HCT116 (cell line): ENCODE data around the gene PURA. TPM values are rescaled to one million over a fixed set of nuclear protein-coding genes. Genes with fewer than 3 reads are reported as not detected.

Experiments used
- ATAC-seq: fragments of 200-7000 bp; cut with Tn5 transposase; 2 replicates; pipeline ENCODE4 v1.9.1; 2020; ENCODE audit warnings: mild to moderate bottlenecking, moderate library complexity
- BruUV-seq: library from RNA; stranded (reverse); fragments of 400-500 nt; replicated peaks from 2 replicates; lab custom pipeline; 2021; lab: Mats Ljungman, UMichigan
- CTCF ChIA-PET: fragments of 300-600 bp; sonication (Branson Sonifier 250); formaldehyde crosslinking; loops from one replicate; lab custom pipeline; 2021; ENCODE audit warnings: antibody characterized with exemption; lab: Charles Lee
- POLR2A ChIA-PET: fragments of 300-600, 350-600 bp; sonication (Branson Sonifier 250); formaldehyde crosslinking; loops from one replicate; lab custom pipeline; 2021; ENCODE audit warnings: antibody characterized with exemption; lab: Charles Lee
- RAD21 ChIA-PET, 2 experiments: fragments of 300-600 bp; sonication (Branson Sonifier 250); formaldehyde crosslinking; loops; one replicate each; lab custom pipeline; 2023; ENCODE audit warnings: low total read pairs in 2 of 2; ENCODE audit not compliant: uncharacterized antibody in 2 of 2, unreplicated experiment in 2 of 2, low non-redundant PET in 1 of 2; lab: Charles Lee
- DNase-seq: peaks from one replicate; pipeline ENCODE4 v3.0.0-alpha.2; 2010; ENCODE audit warnings: low read depth, low spot score
- H2AFZ ChIP-seq: fragments of 200-600 bp; shearing (Covaris generic), sonication (generic); 2 replicates; pipeline ENCODE4 v1.6.1; 2017; ENCODE audit warnings: low read depth, mixed run types, mixed read lengths, antibody characterized with exemption, low read length; ENCODE audit not compliant: poor library complexity, severe bottlenecking
- H3K27ac ChIP-seq: 2 replicates; pipeline ENCODE4 v1.5.1; 2012; ENCODE audit warnings: low read depth, low read length
- H3K27me3 ChIP-seq: fragments of 200-600 bp; sonication (generic); 2 replicates; pipeline ENCODE4 v1.6.1; 2016; ENCODE audit warnings: mixed run types, low read length, mixed read lengths; ENCODE audit not compliant: insufficient read depth
- H3K36me3 ChIP-seq, 2 experiments: fragments of 200-500 bp in 1 of 2; fragments of 200-600 bp in 1 of 2; sonication (Bioruptor generic) in 1 of 2; sonication (generic) in 1 of 2; 2 replicates each; pipeline versions ENCODE4 v1.5.1 to v1.6.1; 2014 to 2016; ENCODE audit warnings: low read length in 2 of 2, inconsistent platforms in 1 of 2, mixed read lengths in 1 of 2, mixed run types in 1 of 2; ENCODE audit not compliant: insufficient read depth in 2 of 2, control insufficient read depth in 1 of 2
- H3K4me1 ChIP-seq, 2 experiments: fragments of 200-600 bp in 1 of 2; sonication (generic) in 1 of 2; 2 replicates each; pipeline versions ENCODE4 v1.5.1 to v1.6.1; 2012 to 2017; ENCODE audit warnings: low read length in 2 of 2, inconsistent platforms in 1 of 2, mild to moderate bottlenecking in 1 of 2, mixed read lengths in 1 of 2, mixed run types in 1 of 2, moderate library complexity in 1 of 2; ENCODE audit not compliant: insufficient read depth in 2 of 2, control insufficient read depth in 1 of 2
- H3K4me2 ChIP-seq: fragments of 200-600 bp; sonication (generic); 2 replicates; pipeline ENCODE4 v1.6.1; 2017; ENCODE audit warnings: mixed run types, low read length, mixed read lengths
- H3K4me3 ChIP-seq, 2 experiments: fragments of 200-600 bp in 1 of 2; sonication (generic) in 1 of 2; replicated peaks in 1 of 2; 2 replicates each; pipeline ENCODE4 v1.5.1; 2011 to 2016; ENCODE audit warnings: low read length in 2 of 2, control low read depth in 1 of 2, low read depth in 1 of 2, mild to moderate bottlenecking in 1 of 2, mixed read lengths in 1 of 2, mixed run types in 1 of 2
- H3K79me2 ChIP-seq: fragments of 200-600 bp; sonication (generic); 2 replicates; pipeline ENCODE4 v1.6.1; 2017; ENCODE audit warnings: mild to moderate bottlenecking, mixed run types, low read length, moderate library complexity, mixed read lengths; ENCODE audit not compliant: insufficient read depth
- H3K9ac ChIP-seq: fragments of 200-600 bp; sonication (generic); 2 replicates; pipeline ENCODE4 v1.6.1; 2016; ENCODE audit warnings: low read length, mixed read lengths
- H3K9me2 ChIP-seq: fragments of 200-600 bp; sonication (generic), shearing (Covaris generic); 2 replicates; pipeline ENCODE4 v1.6.1; 2017; ENCODE audit warnings: mixed run types, mild to moderate bottlenecking, moderate library complexity; ENCODE audit not compliant: insufficient read depth
- H3K9me3 ChIP-seq, 2 experiments: fragments of 200-500 bp in 1 of 2; fragments of 200-600 bp in 1 of 2; sonication (Bioruptor generic) in 1 of 2; sonication (generic) in 1 of 2; 2 replicates each; pipeline ENCODE4 v1.6.1; 2014 to 2017; ENCODE audit warnings: low read length in 2 of 2, mixed read lengths in 2 of 2, inconsistent platforms in 1 of 2, low read depth in 1 of 2, mild to moderate bottlenecking in 1 of 2, mixed run types in 1 of 2, moderate library complexity in 1 of 2; ENCODE audit not compliant: control insufficient read depth in 1 of 2, insufficient read depth in 1 of 2
- H4K20me1 ChIP-seq: fragments of 200-600 bp; sonication (generic), shearing (Covaris generic); 2 replicates; pipeline ENCODE4 v1.6.1; 2017; ENCODE audit warnings: mixed run types, mild to moderate bottlenecking, moderate library complexity; ENCODE audit not compliant: insufficient read depth
- CBX3 ChIP-seq: IDR thresholded peaks from 2 replicates; pipeline ENCODE4 v1.6.1; 2012; ENCODE audit warnings: low read depth
- CEBPB ChIP-seq: IDR thresholded peaks from 2 replicates; pipeline ENCODE4 v1.6.1; 2012; ENCODE audit warnings: low read depth
- CTCF ChIP-seq, 3 experiments: fragments of 200-600 bp in 1 of 3; sonication (generic) in 1 of 3; IDR thresholded peaks in 2 of 3; conservative IDR thresholded peaks in 1 of 3; 2 replicates each; pipeline ENCODE4 v1.5.1; 2012 to 2017; ENCODE audit warnings: low read depth in 2 of 3, low read length in 2 of 3, antibody characterized with exemption in 1 of 3, borderline replicate concordance in 1 of 3, control low read depth in 1 of 3, mild to moderate bottlenecking in 1 of 3, mixed read lengths in 1 of 3, mixed run types in 1 of 3, moderate library complexity in 1 of 3; ENCODE audit not compliant: insufficient read depth in 1 of 3
- EGR1 ChIP-seq: IDR thresholded peaks from 2 replicates; pipeline ENCODE4 v1.6.1; 2012; ENCODE audit warnings: low read depth
- ELF1 ChIP-seq: IDR thresholded peaks from 2 replicates; pipeline ENCODE4 v1.6.1; 2012; ENCODE audit warnings: low read depth, borderline replicate concordance
- EZH2 ChIP-seq: fragments of 200-600 bp; sonication (generic); IDR thresholded peaks from 2 replicates; pipeline ENCODE4 v1.6.1; 2017; ENCODE audit warnings: antibody characterized with exemption, mixed run types
- EZH2phosphoT487 ChIP-seq: fragments of 200-600 bp; IDR thresholded peaks from 2 replicates; pipeline ENCODE4 v1.6.1; 2018; ENCODE audit warnings: antibody characterized with exemption, borderline replicate concordance
- FOSL1 ChIP-seq: IDR thresholded peaks from 2 replicates; pipeline ENCODE4 v1.6.1; 2012; ENCODE audit warnings: low read depth
- JUND ChIP-seq: IDR thresholded peaks from 2 replicates; pipeline ENCODE4 v1.6.1; 2012
- MAX ChIP-seq: IDR thresholded peaks from 2 replicates; pipeline ENCODE4 v1.6.1; 2012
- POLR2A ChIP-seq: IDR thresholded peaks from 2 replicates; pipeline ENCODE4 v1.7.0; 2011; ENCODE audit warnings: borderline replicate concordance; ENCODE audit not compliant: insufficient read depth, insufficient read length; ENCODE audit errors: extremely low read depth
- POLR2AphosphoS5 ChIP-seq: IDR thresholded peaks from 2 replicates; pipeline ENCODE4 v1.6.1; 2011; ENCODE audit warnings: mild to moderate bottlenecking, low read depth, low read length, moderate library complexity
- RAD21 ChIP-seq: IDR thresholded peaks from 2 replicates; pipeline ENCODE4 v1.6.1; 2012; ENCODE audit warnings: low read depth, mild to moderate bottlenecking
- SIN3A ChIP-seq: IDR thresholded peaks from 2 replicates; pipeline ENCODE4 v1.6.1; 2012; ENCODE audit warnings: low read depth
- SP1 ChIP-seq: IDR thresholded peaks from 2 replicates; pipeline ENCODE4 v1.6.1; 2012; ENCODE audit warnings: low read depth
- SRF ChIP-seq: IDR thresholded peaks from 2 replicates; pipeline ENCODE4 v1.6.1; 2012; ENCODE audit warnings: low read depth
- TCF7L2 ChIP-seq: IDR thresholded peaks from 2 replicates; pipeline ENCODE4 v1.7.0; 2011; ENCODE audit warnings: borderline replicate concordance, inconsistent platforms; ENCODE audit not compliant: insufficient read depth, insufficient read length; ENCODE audit errors: extremely low read depth
- YY1 ChIP-seq: IDR thresholded peaks from 2 replicates; pipeline ENCODE4 v1.6.1; 2011; ENCODE audit warnings: low read length, low read depth, moderate library complexity, mild to moderate bottlenecking; ENCODE audit not compliant: insufficient replicate concordance; ENCODE audit errors: extremely low read depth
- ZFX ChIP-seq: fragments of 450-650 bp; IDR thresholded peaks from 2 replicates; pipeline ENCODE4 v1.6.1; 2017
- ZNF274 ChIP-seq: fragments of 200-500 bp; sonication (Bioruptor generic); IDR thresholded peaks from 2 replicates; pipeline ENCODE4 v1.6.1; 2014; ENCODE audit warnings: mild to moderate bottlenecking, low read depth, low read length, inconsistent platforms
- intact Hi-C: fragments of 100-400 bp; cut with micrococcal nuclease; formaldehyde crosslinking; loops from 2 replicates; pipeline ENCODE4 v1.10.0; 2022
- total RNA-seq: library from RNA; stranded (reverse); gene quantifications from one replicate; pipeline ENCODE4 v1.2.1, GENCODE V29; 2021; ENCODE audit not compliant: unreplicated experiment
- TF ChIP-seq, protein P1 (sequence below): IDR thresholded peaks from 2 replicates; pipeline ENCODE4 v1.6.1; 2012
- TF ChIP-seq, protein P2 (sequence below): IDR thresholded peaks from 2 replicates; pipeline ENCODE4 v1.6.1; 2012; ENCODE audit warnings: low read depth

The PURA gene
- total RNA-seq, 1 experiment from 2014 or later = 15.2 TPM

DNA sequence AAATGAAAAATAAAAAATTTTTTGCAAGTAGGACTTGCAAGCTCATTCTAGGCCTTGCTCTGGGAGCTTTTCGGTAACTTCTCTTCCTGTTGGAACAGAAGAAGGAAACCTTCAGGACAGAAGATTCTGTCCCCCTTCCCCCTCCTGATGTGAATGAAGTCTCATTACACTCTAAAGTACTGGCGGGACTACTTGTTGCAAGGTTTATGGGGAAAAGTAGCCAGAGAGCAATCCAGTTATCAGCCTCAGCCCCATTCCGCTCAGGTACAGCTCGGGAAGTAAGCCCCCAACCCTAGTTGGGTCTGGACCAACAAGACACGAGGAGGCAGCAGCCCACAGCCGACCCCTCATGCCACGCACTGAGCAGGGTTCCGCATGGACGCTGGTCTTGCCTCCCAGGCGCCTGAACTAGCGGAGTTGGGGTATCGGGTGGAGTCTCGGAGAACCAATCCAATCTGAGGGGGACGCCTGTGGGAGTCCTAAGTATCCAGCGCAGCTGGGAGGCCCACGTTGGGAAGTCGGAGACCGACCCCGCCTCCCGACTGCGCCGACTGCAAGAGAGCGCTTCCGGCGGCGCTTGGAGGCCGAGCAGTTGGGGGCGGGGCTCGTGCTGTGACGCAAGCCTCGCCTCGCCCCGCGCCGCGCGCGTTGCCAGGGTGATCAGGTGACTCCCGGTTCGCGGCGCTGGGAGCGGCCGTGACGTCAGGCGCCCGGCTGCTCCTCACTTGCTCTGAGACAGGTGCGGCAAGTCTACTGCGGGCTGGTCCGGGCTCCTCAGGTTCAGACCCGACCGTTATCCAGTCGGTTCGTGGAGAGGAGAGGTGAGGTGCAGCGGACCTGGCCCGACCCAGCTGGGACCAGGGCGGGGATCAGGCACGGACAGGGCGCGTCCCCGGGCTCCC is 60.8 kb downstream of the PURA start, which contains the start of gene CYSTM1:
Gene CYSTM1 (plus strand): TSS at position 724 of the 902 bp plus-strand sequence. CDS start 19,278 bp downstream, outside the sequence.
- Histone ChIP-seq H4K20me1 (no peaks in the 10 kb centered on the region), H3K4me2 (peak within 1 kb of the TSS; percentile 95), H3K4me3 (peak within 1 kb of the TSS; percentile 88 to 95), H3K4me1 (peaks cover 15 to 29% of the 10 kb centered on the region in 2 experiments), H3K9ac (peak within 1 kb of the TSS; percentile 94), H3K79me2 (peaks cover 28% of the 10 kb centered on the region), H3K9me3 (no peaks in the 10 kb centered on the region), H2AFZ (no peak within 1 kb of the TSS), H3K9me2 (no peaks in the 10 kb centered on the region), H3K27me3 (no peaks in the 10 kb centered on the region), H3K27ac (peak within 1 kb of the TSS; percentile 93), H3K36me3 (no peaks in the 10 kb centered on the region)
- DNase-seq (peak; percentile 94), ATAC-seq (peak; percentile 91)
- ChIA-PET POLR2A (interaction anchor here (0.6 to 2.0 kb wide), 3 partner anchors 9 to 172 kb away, joined by 3 to 9 read pairs (median 7); partner anchors contain the start of gene HBEGF), RAD21 (no interaction called here), CTCF (no interaction called here)
- intact Hi-C loops = loop anchor here (2.0 to 5.0 kb wide), 2 partner anchors 184 to 1443 kb away; partner anchors contain the start of gene DIAPH1
- TSS peak; percentile 97 for BruUV-seq
- peak; percentile 78 for TF ChIP-seq MAX
- no peak for TF ChIP-seq ZNF274
- TF ChIP-seq, protein P1, sequence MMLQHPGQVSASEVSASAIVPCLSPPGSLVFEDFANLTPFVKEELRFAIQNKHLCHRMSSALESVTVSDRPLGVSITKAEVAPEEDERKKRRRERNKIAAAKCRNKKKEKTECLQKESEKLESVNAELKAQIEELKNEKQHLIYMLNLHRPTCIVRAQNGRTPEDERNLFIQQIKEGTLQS = no peak
- TF ChIP-seq EZH2phosphoT487 = no peak
- peak; percentile 91 for TF ChIP-seq SIN3A
- TF ChIP-seq CTCF (IDR thresholded peaks at IDR 0.05 in 2 of 3, conservative IDR thresholded peaks at IDR 0.05 in 1 of 3; ENCODE audit: borderline replicate concordance in 1 of 3, insufficient read depth in 1 of 3, low read depth in 2 of 3, low read length in 2 of 3) = no peak
- TF ChIP-seq EZH2 = no peak
- TF ChIP-seq JUND = peak; percentile 31; the same call in 1 of the 2 replicates
- peak; percentile 70 for TF ChIP-seq SP1
- TF ChIP-seq POLR2AphosphoS5 = peak; percentile 98
- no peak for TF ChIP-seq FOSL1
- peak; percentile 86 for TF ChIP-seq CEBPB
- peak; percentile 26; the same call in 1 of the 2 replicates for TF ChIP-seq EGR1
- peak; percentile 87 for TF ChIP-seq POLR2A
- TF ChIP-seq TCF7L2 = peak; percentile 45
- TF ChIP-seq ZFX = no peak
- TF ChIP-seq SRF = no peak
- TF ChIP-seq RAD21 = 0 out of 2 replicates have a peak, but pooled peaks have one; percentile 28
- no peak for TF ChIP-seq CBX3
- TF ChIP-seq YY1 = peak; percentile 27
- TF ChIP-seq, protein P2, sequence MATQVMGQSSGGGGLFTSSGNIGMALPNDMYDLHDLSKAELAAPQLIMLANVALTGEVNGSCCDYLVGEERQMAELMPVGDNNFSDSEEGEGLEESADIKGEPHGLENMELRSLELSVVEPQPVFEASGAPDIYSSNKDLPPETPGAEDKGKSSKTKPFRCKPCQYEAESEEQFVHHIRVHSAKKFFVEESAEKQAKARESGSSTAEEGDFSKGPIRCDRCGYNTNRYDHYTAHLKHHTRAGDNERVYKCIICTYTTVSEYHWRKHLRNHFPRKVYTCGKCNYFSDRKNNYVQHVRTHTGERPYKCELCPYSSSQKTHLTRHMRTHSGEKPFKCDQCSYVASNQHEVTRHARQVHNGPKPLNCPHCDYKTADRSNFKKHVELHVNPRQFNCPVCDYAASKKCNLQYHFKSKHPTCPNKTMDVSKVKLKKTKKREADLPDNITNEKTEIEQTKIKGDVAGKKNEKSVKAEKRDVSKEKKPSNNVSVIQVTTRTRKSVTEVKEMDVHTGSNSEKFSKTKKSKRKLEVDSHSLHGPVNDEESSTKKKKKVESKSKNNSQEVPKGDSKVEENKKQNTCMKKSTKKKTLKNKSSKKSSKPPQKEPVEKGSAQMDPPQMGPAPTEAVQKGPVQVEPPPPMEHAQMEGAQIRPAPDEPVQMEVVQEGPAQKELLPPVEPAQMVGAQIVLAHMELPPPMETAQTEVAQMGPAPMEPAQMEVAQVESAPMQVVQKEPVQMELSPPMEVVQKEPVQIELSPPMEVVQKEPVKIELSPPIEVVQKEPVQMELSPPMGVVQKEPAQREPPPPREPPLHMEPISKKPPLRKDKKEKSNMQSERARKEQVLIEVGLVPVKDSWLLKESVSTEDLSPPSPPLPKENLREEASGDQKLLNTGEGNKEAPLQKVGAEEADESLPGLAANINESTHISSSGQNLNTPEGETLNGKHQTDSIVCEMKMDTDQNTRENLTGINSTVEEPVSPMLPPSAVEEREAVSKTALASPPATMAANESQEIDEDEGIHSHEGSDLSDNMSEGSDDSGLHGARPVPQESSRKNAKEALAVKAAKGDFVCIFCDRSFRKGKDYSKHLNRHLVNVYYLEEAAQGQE = no peak
- TF ChIP-seq ELF1 = no peak; the same call in 1 of the 2 replicates
